GM23338 (cell line): ENCODE results near the gene CREBL2. TPM values are rescaled to one million over a fixed set of nuclear protein-coding genes. Genes with fewer than 3 reads are reported as not detected.

ENCODE experiments used
- ATAC-seq: fragments of 200-7000 bp; cut with Tn5 transposase; 3 replicates; pipeline ENCODE4 v1.9.1; 2020
- DNase-seq: peaks from one replicate; pipeline ENCODE4 v3.0.0-alpha.2; 2015; ENCODE audit warnings: low spot score
- H2AFZ ChIP-seq: fragments of 200-600 bp; sonication (generic); 2 replicates; pipeline ENCODE4 v1.8.0; 2016; ENCODE audit warnings: antibody characterized with exemption, mild to moderate bottlenecking, moderate library complexity
- H3F3A ChIP-seq: fragments of 200-600 bp; sonication (generic); replicated peaks from 2 replicates; pipeline ENCODE4 v1.8.0; 2017; ENCODE audit warnings: antibody characterized with exemption, mixed run types, low read depth
- H3K27ac ChIP-seq: fragments of 200-600 bp; sonication (generic); 2 replicates; pipeline ENCODE4 v1.6.1; 2016; ENCODE audit warnings: low read depth
- H3K27me3 ChIP-seq: fragments of 200-600 bp; sonication (generic); 2 replicates; pipeline ENCODE4 v1.8.0; 2016; ENCODE audit warnings: mild to moderate bottlenecking, mixed run types, moderate library complexity; ENCODE audit not compliant: insufficient read depth
- H3K36me3 ChIP-seq: fragments of 200-600 bp; sonication (generic); 2 replicates; pipeline ENCODE4 v1.8.0; 2016; ENCODE audit warnings: mild to moderate bottlenecking; ENCODE audit not compliant: insufficient read depth
- H3K4me1 ChIP-seq: fragments of 200-600 bp; sonication (generic); 2 replicates; pipeline ENCODE4 v1.8.0; 2016; ENCODE audit warnings: mild to moderate bottlenecking, moderate library complexity; ENCODE audit not compliant: insufficient read depth
- H3K4me2 ChIP-seq: fragments of 200-600 bp; sonication (generic); 2 replicates; pipeline ENCODE4 v1.7.1; 2017; ENCODE audit warnings: mixed run types
- H3K4me3 ChIP-seq: fragments of 200-600 bp; sonication (generic); 2 replicates; pipeline ENCODE4 v1.6.1; 2016; ENCODE audit warnings: mixed run types
- H3K79me2 ChIP-seq: fragments of 200-600 bp; sonication (generic); replicated peaks from 2 replicates; pipeline ENCODE4 v1.8.0; 2017; ENCODE audit warnings: mild to moderate bottlenecking; ENCODE audit not compliant: insufficient read depth
- H3K9me2 ChIP-seq: fragments of 200-600 bp; sonication (generic); 2 replicates; pipeline ENCODE4 v1.8.0; 2017; ENCODE audit not compliant: insufficient read depth
- H4K20me1 ChIP-seq: fragments of 200-600 bp; sonication (generic); replicated peaks from 2 replicates; pipeline ENCODE4 v1.8.0; 2017; ENCODE audit warnings: mild to moderate bottlenecking; ENCODE audit not compliant: insufficient read depth
- H3K27ac Mint-ChIP-seq: 2 replicates; pipeline ENCODE4 v1.8.0; 2020; ENCODE audit warnings: inconsistent platforms, mild to moderate bottlenecking, moderate library complexity, mixed read lengths
- H3K27me3 Mint-ChIP-seq: 3 replicates; pipeline ENCODE4 v1.8.0; 2022; ENCODE audit warnings: low read depth, mild to moderate bottlenecking, moderate library complexity, mixed read lengths, inconsistent platforms; ENCODE audit not compliant: insufficient read depth, poor library complexity
- H3K36me3 Mint-ChIP-seq: 3 replicates; pipeline ENCODE4 v1.8.0; 2021; ENCODE audit warnings: low read depth, mild to moderate bottlenecking, inconsistent platforms, moderate library complexity, mixed read lengths
- H3K4me1 Mint-ChIP-seq: 3 replicates; pipeline ENCODE4 v1.8.0; 2020; ENCODE audit warnings: mild to moderate bottlenecking, inconsistent platforms, mixed read lengths
- H3K4me3 Mint-ChIP-seq: 3 replicates; pipeline ENCODE4 v1.8.0; 2021; ENCODE audit warnings: moderate library complexity, mild to moderate bottlenecking, inconsistent platforms, mixed read lengths
- H3K9me3 Mint-ChIP-seq: 3 replicates; pipeline ENCODE4 v1.8.0; 2020; ENCODE audit warnings: moderate library complexity, mild to moderate bottlenecking, inconsistent platforms, mixed read lengths
- CREB1 ChIP-seq: fragments of 250-450 bp; sonication (Bioruptor Pico); IDR thresholded peaks from 2 replicates; pipeline ENCODE4 v1.5.0; 2020; ENCODE audit warnings: low read depth, mild to moderate bottlenecking, moderate library complexity
- CTCF ChIP-seq, 2 experiments: fragments of 200-600 bp in 1 of 2; sonication (generic) in 1 of 2; conservative IDR thresholded peaks; 2 replicates each; pipeline versions ENCODE4 v1.5.1 to v1.6.1; 2016 to 2017; ENCODE audit warnings: antibody characterized with exemption in 2 of 2, low read depth in 2 of 2, mild to moderate bottlenecking in 2 of 2, moderate library complexity in 1 of 2
- ETS1 ChIP-seq: IDR thresholded peaks from 2 replicates; pipeline ENCODE4 v1.6.1; 2016; ENCODE audit warnings: antibody characterized with exemption
- EZH2 ChIP-seq: fragments of 200-600 bp; sonication (generic); IDR thresholded peaks from one replicate; pipeline ENCODE4 v1.8.0; 2017; ENCODE audit warnings: antibody characterized with exemption, mild to moderate bottlenecking, low read depth; ENCODE audit not compliant: unreplicated experiment
- JUNB ChIP-seq: IDR thresholded peaks from one replicate; pipeline ENCODE4 v1.6.1; 2016; ENCODE audit warnings: antibody characterized with exemption; ENCODE audit not compliant: unreplicated experiment
- NANOG ChIP-seq: IDR thresholded peaks from 2 replicates; pipeline ENCODE4 v1.6.1; 2016; ENCODE audit warnings: antibody characterized with exemption, borderline replicate concordance
- POLR2AphosphoS5 ChIP-seq: IDR thresholded peaks from 2 replicates; pipeline ENCODE4 v1.6.1; 2016; ENCODE audit warnings: antibody characterized with exemption, low read depth
- REST ChIP-seq: IDR thresholded peaks from one replicate; pipeline ENCODE4 v1.6.1; 2018; ENCODE audit warnings: antibody characterized with exemption; ENCODE audit not compliant: unreplicated experiment
- STAT1 ChIP-seq: IDR thresholded peaks from one replicate; pipeline ENCODE4 v1.6.1; 2016; ENCODE audit warnings: antibody characterized with exemption; ENCODE audit not compliant: unreplicated experiment
- ZNF114 ChIP-seq: fragments of 250-450 bp; sonication (Bioruptor Pico); IDR thresholded peaks from 2 replicates; pipeline ENCODE4 v1.5.0; 2020; ENCODE audit warnings: mild to moderate bottlenecking, moderate library complexity
- ZNF331 ChIP-seq: fragments of 250-450 bp; sonication (Bioruptor Pico); IDR thresholded peaks from 2 replicates; pipeline ENCODE4 v1.5.0; 2020; ENCODE audit warnings: low read depth, mild to moderate bottlenecking, moderate library complexity
- ZNF462 ChIP-seq: fragments of 250-450 bp; sonication (Bioruptor Pico); IDR thresholded peaks from 2 replicates; pipeline ENCODE4 v1.5.0; 2020; ENCODE audit warnings: mild to moderate bottlenecking, moderate library complexity
- polyA plus RNA-seq: library from polyadenylated mRNA; unstranded; fragments of >200 nt; fragmentation: Nextera tagmentation; extraction: Ambion mirVana; gene quantifications from 2 replicates; pipeline ENCODE4 v1.2.1, GENCODE V29; 2016
- total RNA-seq: library from RNA; depleted of rRNA; stranded (reverse); fragments of >200 nt; shearing (Covaris generic); gene quantifications from 2 replicates; pipeline ENCODE4 v1.2.3, GENCODE V29; 2014

Gene CREBL2
- total and polyA plus RNA-seq, 2 experiments from 2014 or later = 9.0 to 21.6 TPM

GRCh38 chr12:12600659-12601058, 11.0 kb upstream of the CREBL2 start:
- H3K4me1 Mint-ChIP-seq = peaks cover 18% of the 10 kb centered on the region
- H3K4me1 ChIP-seq = 0 out of 2 replicates have a peak, but pooled peaks cover 7% of the 10 kb centered on the region
- H3K27me3 Mint-ChIP-seq = peaks cover 6% of the 10 kb centered on the region
- H3K36me3 ChIP-seq = no peaks in the 10 kb centered on the region
- no peaks in the 10 kb centered on the region; the same call in 2 of the 3 replicates for H3K9me3 Mint-ChIP-seq
- H4K20me1 ChIP-seq = no peaks in the 10 kb centered on the region
- H3K79me2 ChIP-seq = no peaks in the 10 kb centered on the region
- H3K4me3 Mint-ChIP-seq = no peak overlapping the region
- H3K4me3 ChIP-seq = no peak overlapping the region
- H3F3A ChIP-seq = no peaks in the 10 kb centered on the region
- TF ChIP-seq STAT1 (no peak), NANOG (no peak), EZH2 (no peak), ZNF462 (CRISPR knock-in tag) (no peak), JUNB (no peak), POLR2AphosphoS5 (no peak), ZNF331 (no peak), REST (no peak), ZNF114 (no peak), CTCF (conservative IDR thresholded peaks at IDR 0.05; ENCODE audit: low read depth in 2 of 2) (no peak), CREB1 (no peak), ETS1 (no peak)
- no peaks in the 10 kb centered on the region for H3K27me3 ChIP-seq
- H3K27ac ChIP-seq = 0 out of 2 replicates have a peak overlapping the region, but pooled peaks have one; percentile 27
- no peaks in the 10 kb centered on the region for H3K36me3 Mint-ChIP-seq
- no peak for DNase-seq
- peak overlapping the region; percentile 39 for H3K27ac Mint-ChIP-seq
- H2AFZ ChIP-seq = peak overlapping the region; percentile 92
- no peak overlapping the region for H3K4me2 ChIP-seq
- no peaks in the 10 kb centered on the region for H3K9me2 ChIP-seq
- no peak for ATAC-seq
